GM21723 (cell line): ENCODE results near the gene TECRL.

Experiments used
- ATAC-seq: cut with Tn5 transposase; IDR thresholded peaks from one replicate; pipeline ENCODE4 v1.9.1; 2021; ENCODE audit warnings: mild to moderate bottlenecking, moderate library complexity; ENCODE audit not compliant: unreplicated experiment

TECRL gene

DNA sequence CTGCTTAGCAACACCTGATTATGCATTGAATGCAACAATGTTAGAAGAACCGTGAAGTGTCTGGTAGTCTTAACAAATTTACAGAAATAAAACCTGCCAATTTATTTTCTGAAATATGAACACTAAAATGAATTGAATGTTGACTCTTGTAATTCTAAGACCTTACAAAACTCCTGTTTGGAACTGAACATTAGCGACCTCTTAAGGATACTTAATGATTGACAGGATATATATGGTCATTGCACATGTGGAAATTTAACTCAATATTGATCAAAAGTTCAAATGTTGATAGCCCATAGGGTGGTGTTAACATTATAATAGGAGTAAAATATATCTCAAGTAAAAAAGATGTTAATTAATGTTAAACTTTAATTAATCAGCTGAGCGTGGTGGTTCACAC, 79.1 kb downstream of the TECRL start:
- no peak for ATAC-seq

DNA sequence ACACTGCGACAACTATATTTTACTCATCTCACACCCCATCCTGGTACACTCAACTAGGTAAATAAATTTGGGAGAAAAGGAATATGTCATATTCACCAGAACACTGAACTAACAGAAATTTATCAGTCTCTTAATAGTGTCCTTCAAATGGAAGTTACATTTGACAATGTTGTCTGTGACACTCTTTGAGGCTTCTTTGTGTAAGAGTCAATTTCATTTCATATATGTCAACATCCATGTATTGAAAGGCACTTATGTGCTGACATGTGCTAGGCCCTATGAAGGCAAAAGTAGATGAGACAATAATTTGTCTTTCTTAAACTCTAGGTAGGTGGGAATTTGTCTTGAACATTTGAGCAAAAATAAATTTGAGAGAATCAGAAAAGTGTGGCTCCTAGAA, 82.0 kb downstream of the TECRL start:
- ATAC-seq, result no peak

- ATAC-seq, result no peak
Observed at GRCh38 chr4:64326507-64326906, 82.7 kb downstream of the TECRL start.

DNA sequence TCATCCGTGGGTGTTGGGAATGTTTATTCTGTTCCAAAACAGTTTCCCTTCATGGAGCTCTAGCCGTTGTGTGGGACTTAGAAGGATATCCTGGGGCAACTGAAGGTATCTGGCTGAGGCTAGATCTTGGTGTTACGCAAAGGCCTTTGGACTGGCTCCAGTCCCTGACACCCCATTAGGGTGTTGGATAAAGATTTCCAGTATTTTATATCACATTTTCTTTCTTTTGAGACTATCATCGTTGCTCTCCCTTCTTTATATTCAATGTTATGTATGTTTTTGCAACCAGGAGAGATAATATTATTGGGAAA, 103.0 kb downstream of the TECRL start:
- no peak for ATAC-seq

DNA sequence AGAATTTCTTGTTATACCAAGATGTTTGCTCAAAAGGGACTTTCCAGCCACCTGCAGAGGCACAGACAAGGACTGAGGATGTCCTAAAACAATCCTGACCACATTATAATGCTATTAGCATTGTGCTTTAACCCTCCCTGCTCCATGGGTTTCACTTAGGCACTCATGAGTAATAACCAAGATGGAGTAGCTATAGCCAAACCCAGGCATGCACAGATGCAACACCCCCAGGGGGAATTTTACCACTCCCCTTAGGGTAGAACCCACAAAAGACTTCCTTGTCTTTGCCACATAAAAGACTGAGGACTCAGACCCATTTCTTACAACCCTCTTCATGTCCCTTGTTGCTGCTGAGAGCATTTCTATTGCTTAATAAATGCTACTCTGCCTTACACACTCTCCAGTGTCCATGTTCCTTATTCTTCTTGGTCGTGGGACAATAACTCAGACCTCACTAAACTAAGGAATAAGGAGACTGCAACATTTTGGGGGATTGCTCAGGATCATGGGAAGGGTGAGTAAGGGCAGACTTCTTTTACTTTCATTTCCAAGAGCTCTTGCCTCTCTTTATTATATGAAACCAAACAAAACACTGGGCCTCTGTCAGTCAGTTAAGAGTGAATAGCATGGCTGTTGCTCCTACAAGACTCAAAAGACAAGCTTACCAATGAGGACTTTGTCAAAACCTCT, 103.5 kb downstream of the TECRL start:
- no peak for ATAC-seq

GRCh38 chr4:64272432-64272831, 136.8 kb downstream of the TECRL start:
- ATAC-seq, result no peak

- no peak for ATAC-seq
Observed at GRCh38 chr4:64271601-64272081, 137.6 kb downstream of the TECRL start.

DNA sequence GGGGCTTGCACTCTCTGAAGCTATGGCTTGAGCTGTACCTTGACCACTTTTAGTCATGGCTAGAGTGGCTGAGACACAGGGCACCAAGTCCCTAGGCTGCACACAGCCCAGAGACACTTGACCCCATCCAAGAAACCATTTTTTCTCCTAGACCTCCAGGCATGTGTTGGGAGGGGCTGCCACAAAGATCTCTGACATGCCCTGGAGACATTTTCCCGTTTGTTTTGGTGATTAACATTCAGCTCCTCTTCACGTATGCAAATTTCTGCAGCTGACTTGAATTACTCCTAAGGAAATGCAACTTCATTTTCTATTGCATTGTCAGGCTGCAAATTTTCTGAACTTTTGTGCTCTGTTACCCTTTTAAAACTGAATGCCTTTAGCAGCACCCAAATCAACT, 142.6 kb downstream of the TECRL start:
- no peak for ATAC-seq

DNA sequence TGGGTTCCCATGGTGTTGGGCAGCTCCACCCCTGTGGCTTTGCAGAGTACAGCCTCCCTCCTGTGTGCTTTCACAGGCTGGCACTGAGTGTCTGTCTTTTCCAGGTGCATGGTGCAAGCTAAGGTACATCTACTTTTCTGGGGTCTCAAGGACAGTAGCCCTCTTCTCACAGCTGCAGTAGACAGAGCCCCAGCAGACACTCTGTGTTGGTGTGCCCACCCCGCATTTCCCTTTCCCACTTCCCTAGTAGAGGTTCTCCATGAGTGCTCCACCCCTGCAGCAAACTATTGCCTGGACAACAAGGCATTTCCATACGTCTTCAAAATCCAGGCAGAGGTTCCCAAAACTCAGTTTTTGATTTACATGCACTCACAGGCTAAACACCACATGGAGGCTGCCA, 143.0 kb downstream of the TECRL start:
- no peak for ATAC-seq

DNA sequence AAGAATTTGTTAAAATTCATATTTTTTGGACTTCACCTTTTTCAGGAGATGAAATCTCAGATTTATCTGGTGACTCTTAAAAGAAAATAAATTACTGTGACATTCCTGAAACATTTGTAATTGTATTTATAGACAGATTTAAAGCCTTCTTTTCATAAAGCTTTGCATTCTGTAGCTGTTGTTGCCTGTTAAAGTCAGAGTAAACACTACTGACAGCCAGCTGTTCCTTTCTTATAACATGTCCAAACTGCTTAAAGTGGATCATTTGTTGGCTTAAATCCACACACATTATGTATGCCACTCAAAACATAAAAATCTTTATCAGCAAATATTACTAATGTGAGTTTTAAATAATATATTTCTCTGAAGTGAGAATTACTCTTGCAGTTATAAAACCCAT, 157.5 kb downstream of the TECRL start:
- ATAC-seq, result no peak

GRCh38 chr4:64250488-64250887, 158.8 kb downstream of the TECRL start:
- ATAC-seq, result no peak

DNA sequence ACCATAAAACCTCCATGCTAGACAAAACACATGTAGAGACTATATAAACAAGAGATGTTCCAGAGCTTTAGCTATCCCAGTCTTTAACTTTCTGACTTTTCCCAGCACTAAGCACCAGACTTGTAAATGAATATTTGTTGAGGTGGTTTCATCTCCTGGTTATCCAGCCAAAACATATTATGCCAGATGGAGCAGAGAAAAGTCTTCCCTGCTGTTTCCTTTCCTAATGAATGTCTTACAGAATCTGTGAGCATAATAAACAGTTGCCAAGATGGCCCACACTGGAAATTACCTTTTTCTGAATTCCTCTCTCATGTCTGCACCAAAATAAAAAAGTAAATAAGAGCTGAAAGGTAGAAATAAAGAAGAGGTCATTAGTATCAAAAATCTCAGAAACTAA, 159.2 kb downstream of the TECRL start:
- ATAC-seq, result no peak

- ATAC-seq, result no peak
Observed at GRCh38 chr4:64248186-64248585, 161.1 kb downstream of the TECRL start.

DNA sequence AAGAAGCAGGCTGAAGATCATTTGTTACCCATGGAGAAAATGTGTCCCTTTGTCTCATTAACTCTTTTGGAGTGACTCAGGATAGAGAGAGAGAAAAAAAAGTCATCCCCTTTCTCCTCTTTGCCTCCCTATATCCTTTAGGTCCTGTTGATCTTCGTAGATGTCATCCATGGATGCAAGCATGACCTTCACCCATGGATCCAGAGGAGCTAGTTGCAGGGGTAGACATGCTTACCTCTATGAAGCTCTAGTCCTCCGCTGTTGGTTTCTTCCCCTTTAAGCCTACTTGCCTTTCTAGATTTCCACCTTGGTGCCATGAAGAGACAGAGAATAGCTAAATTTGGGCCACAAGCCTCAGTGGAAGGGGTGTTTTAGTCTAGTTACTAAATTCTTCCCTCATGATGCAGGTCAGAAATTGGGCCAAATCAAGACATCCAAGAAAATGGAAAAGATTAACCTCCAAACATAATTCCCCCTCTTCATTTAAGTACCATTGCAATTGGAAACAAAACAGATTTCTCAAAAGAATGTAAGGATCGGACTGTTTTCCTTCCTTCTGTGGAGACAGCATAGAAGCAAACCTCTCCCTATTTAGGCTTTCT, 178.4 kb downstream of the TECRL start:
- ATAC-seq, result no peak
